MM.1S (cell line): Measurements from ENCODE around the gene SHMT2.

ENCODE experiments used
- DNase-seq: peaks from one replicate; pipeline ENCODE4 v3.0.0-alpha.2; 2015
- H2AFZ ChIP-seq: fragments of 300-600 bp; sonication (generic); 2 replicates; pipeline ENCODE4 v1.6.0; 2016; ENCODE audit warnings: antibody characterized with exemption, low read length
- H3F3A ChIP-seq: fragments of 300-600 bp; sonication (generic); 2 replicates; pipeline ENCODE4 v1.6.1; 2016; ENCODE audit warnings: mild to moderate bottlenecking, antibody characterized with exemption, low read length, moderate library complexity, mixed read lengths; ENCODE audit not compliant: insufficient read depth
- H3K27ac ChIP-seq: fragments of 300-600 bp; sonication (generic); 2 replicates; pipeline ENCODE4 v1.5.1; 2016; ENCODE audit warnings: mild to moderate bottlenecking, low read length
- H3K27me3 ChIP-seq: fragments of 300-600 bp; sonication (generic); replicated peaks from 2 replicates; pipeline ENCODE4 v1.6.0; 2016; ENCODE audit warnings: low read length; ENCODE audit not compliant: insufficient read depth
- H3K36me3 ChIP-seq: fragments of 300-600 bp; sonication (generic); replicated peaks from 2 replicates; pipeline ENCODE4 v1.6.1; 2016; ENCODE audit warnings: mild to moderate bottlenecking, low read length, mixed read lengths; ENCODE audit not compliant: insufficient read depth
- H3K4me1 ChIP-seq: fragments of 300-600 bp; sonication (generic); 2 replicates; pipeline ENCODE4 v1.6.1; 2016; ENCODE audit warnings: low read length, mixed read lengths
- H3K4me2 ChIP-seq: fragments of 300-600 bp; sonication (generic); 2 replicates; pipeline ENCODE4 v1.6.0; 2016; ENCODE audit warnings: low read depth, low read length
- H3K4me3 ChIP-seq: fragments of 300-600 bp; sonication (generic); 2 replicates; pipeline ENCODE4 v1.5.1; 2016; ENCODE audit warnings: low read length, mixed read lengths
- H3K79me2 ChIP-seq: fragments of 300-600 bp; sonication (generic); 2 replicates; pipeline ENCODE4 v1.6.1; 2016; ENCODE audit warnings: mixed run types, low read length, mixed read lengths
- H3K9ac ChIP-seq: fragments of 300-600 bp; sonication (generic); 2 replicates; pipeline ENCODE4 v1.6.1; 2016; ENCODE audit warnings: low read length, mixed read lengths
- H3K9me2 ChIP-seq: fragments of 300-600 bp; sonication (generic); replicated peaks from 2 replicates; pipeline ENCODE4 v1.6.1; 2016; ENCODE audit warnings: mild to moderate bottlenecking, low read length, mixed read lengths; ENCODE audit not compliant: insufficient read depth
- H3K9me3 ChIP-seq: fragments of 300-600 bp; sonication (generic); replicated peaks from 2 replicates; pipeline ENCODE4 v1.6.1; 2016; ENCODE audit warnings: mild to moderate bottlenecking, low read length, mixed read lengths; ENCODE audit not compliant: insufficient read depth
- H4K20me1 ChIP-seq: fragments of 300-600 bp; sonication (generic); 2 replicates; pipeline ENCODE4 v1.6.1; 2016; ENCODE audit warnings: mild to moderate bottlenecking, low read length, moderate library complexity, mixed read lengths; ENCODE audit not compliant: insufficient read depth
- CTCF ChIP-seq: fragments of 300-600 bp; sonication (generic); IDR thresholded peaks from 2 replicates; pipeline ENCODE4 v1.5.1; 2016; ENCODE audit warnings: antibody characterized with exemption, low read length, mixed read lengths
- EZH2 ChIP-seq: fragments of 300-600 bp; sonication (generic); optimal IDR thresholded peaks from 2 replicates; pipeline ENCODE3; 2017; ENCODE audit warnings: low read depth, mild to moderate bottlenecking, antibody characterized with exemption, low read length, mixed read lengths
- EZH2phosphoT487 ChIP-seq: fragments of 300-600 bp; sonication (generic); IDR thresholded peaks from 2 replicates; pipeline ENCODE4 v1.6.1; 2018; ENCODE audit warnings: antibody characterized with exemption, low read length

Gene SHMT2

GRCh38 chr12:57234571-57235016 is 5.1 kb downstream of the SHMT2 start:
- H3K4me1 ChIP-seq = peaks cover 15% of the 10 kb centered on the region; the same call in 1 of the 2 replicates
- TF ChIP-seq EZH2phosphoT487 (no peak), CTCF (no peak), EZH2 (no peak)
- H3K79me2 ChIP-seq = peaks cover 29% of the 10 kb centered on the region
- H3K27me3 ChIP-seq = peaks cover 10% of the 10 kb centered on the region
- no peaks in the 10 kb centered on the region for H3K9me2 ChIP-seq
- DNase-seq = no peak
- peaks cover 12% of the 10 kb centered on the region; the same call in 1 of the 2 replicates for H3F3A ChIP-seq
- no peaks in the 10 kb centered on the region for H4K20me1 ChIP-seq
- H2AFZ ChIP-seq = no peak overlapping the region
- no peak overlapping the region for H3K9ac ChIP-seq
- H3K9me3 ChIP-seq = no peaks in the 10 kb centered on the region
- no peak overlapping the region for H3K4me2 ChIP-seq
- no peak overlapping the region for H3K4me3 ChIP-seq
- H3K36me3 ChIP-seq = 0 out of 2 replicates have a peak, but pooled peaks cover 15% of the 10 kb centered on the region
- no peak overlapping the region for H3K27ac ChIP-seq

GRCh38 chr12:57235017-57235727 is 5.7 kb downstream of the SHMT2 start:
- H3K9me2 ChIP-seq = no peaks in the 10 kb centered on the region
- H3K9ac ChIP-seq = no peak overlapping the region
- no peak overlapping the region for H2AFZ ChIP-seq
- H3K4me1 ChIP-seq = peaks cover 18% of the 10 kb centered on the region; the same call in 1 of the 2 replicates
- peaks cover 16% of the 10 kb centered on the region; the same call in 1 of the 2 replicates for H3F3A ChIP-seq
- peaks cover 15% of the 10 kb centered on the region for H3K27me3 ChIP-seq
- no peak overlapping the region for H3K4me2 ChIP-seq
- no peak for TF ChIP-seq EZH2phosphoT487
- no peak for TF ChIP-seq EZH2
- no peaks in the 10 kb centered on the region for H3K9me3 ChIP-seq
- no peak overlapping the region for H3K4me3 ChIP-seq
- DNase-seq = no peak
- H3K79me2 ChIP-seq = peaks cover 24% of the 10 kb centered on the region
- H4K20me1 ChIP-seq = no peaks in the 10 kb centered on the region
- H3K27ac ChIP-seq = no peak overlapping the region
- H3K36me3 ChIP-seq = 0 out of 2 replicates have a peak, but pooled peaks cover 15% of the 10 kb centered on the region

- H3K4me1 ChIP-seq = peaks cover 18% of the 10 kb centered on the region
- H3K4me2 ChIP-seq = no peak overlapping the region
- H3K36me3 ChIP-seq = 0 out of 2 replicates have a peak, but pooled peaks cover 15% of the 10 kb centered on the region
- H3K79me2 ChIP-seq = peaks cover 18% of the 10 kb centered on the region
- no peaks in the 10 kb centered on the region for H3K9me3 ChIP-seq
- peaks cover 16% of the 10 kb centered on the region; the same call in 1 of the 2 replicates for H3F3A ChIP-seq
- no peak overlapping the region for H3K27ac ChIP-seq
- no peak overlapping the region for H3K9ac ChIP-seq
- TF ChIP-seq EZH2 = no peak
- no peak for TF ChIP-seq EZH2phosphoT487
- TF ChIP-seq CTCF = no peak
- H4K20me1 ChIP-seq = no peaks in the 10 kb centered on the region
- DNase-seq = no peak
- peaks cover 20% of the 10 kb centered on the region for H3K27me3 ChIP-seq
- H3K9me2 ChIP-seq = no peaks in the 10 kb centered on the region
- no peak overlapping the region for H2AFZ ChIP-seq
- H3K4me3 ChIP-seq = no peak overlapping the region
Measured at GRCh38 chr12:57235728-57236131, 6.2 kb downstream of the SHMT2 start.
